Right atrium auricular region (tissue), 2 donors: ENCODE data around the gene ATG5. TPM values are rescaled to one million over a fixed set of nuclear protein-coding genes. Genes with fewer than 3 reads are reported as not detected.
"Not testable (repeated sequence)": the region's sequence is repeated elsewhere in the genome, so short reads cannot be mapped to it uniquely, and the experiment has no call there.

ENCODE experiments used
- DNase-seq: peaks from one replicate; pipeline ENCODE4 v3.0.0-alpha.2; 2019; ENCODE audit warnings: low spot score
- H3K27ac ChIP-seq, 2 donors: fragments of 200-600 bp; sonication (generic); 1 replicate in 1 of 2; 2 replicates in 1 of 2; pipeline ENCODE4 v1.5.1; 2016 to 2019
- H3K27me3 ChIP-seq, 2 donors: fragments of 200-600 bp; sonication (generic); one replicate each; pipeline versions ENCODE4 v1.5.1 to v1.6.0; 2017 to 2019
- H3K36me3 ChIP-seq: fragments of 200-600 bp; sonication (generic); one replicate; pipeline ENCODE4 v1.5.1; 2016
- H3K4me1 ChIP-seq, 2 donors: fragments of 200-600 bp; sonication (generic); one replicate each; pipeline versions ENCODE4 v1.5.1 to v1.6.0; 2017 to 2019
- H3K4me3 ChIP-seq, 2 donors: fragments of 200-600 bp; sonication (generic); 1 replicate in 1 of 2; 2 replicates in 1 of 2; pipeline ENCODE4 v1.5.1; 2017 to 2019; ENCODE audit warnings: mild to moderate bottlenecking in 1 of 2, moderate library complexity in 1 of 2
- H3K9me3 ChIP-seq, 2 donors: fragments of 200-600 bp; sonication (generic); one replicate each; pipeline ENCODE4 v1.5.1; 2019
- total RNA-seq, 2 donors: library from RNA; depleted of rRNA; stranded (reverse); fragments of >200 nt; gene quantifications; one replicate each; pipeline ENCODE4 v1.1.0, GENCODE V29; 2016
- TF ChIP-seq, protein P1 (sequence below), 2 donors: fragments of 200-600 bp; sonication (generic); IDR thresholded peaks; one replicate each; pipeline ENCODE4 v1.5.1; 2019; ENCODE audit warnings: antibody characterized with exemption in 2 of 2

Gene ATG5
- total RNA-seq, 2 donors from 2014 or later, result 11.0 to 18.0 TPM

DNA sequence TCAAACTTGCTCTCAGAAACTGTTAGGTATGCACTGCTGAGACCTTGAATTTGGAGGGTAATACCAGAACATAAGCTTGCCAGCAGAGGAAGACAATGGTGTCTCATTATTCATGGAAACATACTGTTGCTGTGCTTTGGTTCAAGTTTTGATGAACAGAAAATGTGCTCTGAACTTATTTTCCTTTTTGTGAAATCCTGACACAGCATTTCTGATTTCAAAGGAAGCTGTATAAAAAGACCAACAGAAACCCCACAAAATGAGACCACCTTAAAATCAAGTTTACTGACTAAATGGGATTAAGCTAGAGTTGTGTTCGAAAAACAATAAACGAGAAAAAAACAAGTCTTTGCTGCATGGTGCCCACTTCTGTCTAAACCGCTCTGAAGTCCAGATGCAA lies 169.1 kb downstream of the ATG5 start:
- Histone ChIP-seq H3K4me3 (no peak overlapping the region), H3K9me3 (no peaks in the 10 kb centered on the region), H3K27me3 (no peaks in the 10 kb centered on the region), H3K27ac (no peak overlapping the region), H3K4me1 (no peaks in the 10 kb centered on the region), H3K36me3 (no peaks in the 10 kb centered on the region)
- TF ChIP-seq, protein P1, sequence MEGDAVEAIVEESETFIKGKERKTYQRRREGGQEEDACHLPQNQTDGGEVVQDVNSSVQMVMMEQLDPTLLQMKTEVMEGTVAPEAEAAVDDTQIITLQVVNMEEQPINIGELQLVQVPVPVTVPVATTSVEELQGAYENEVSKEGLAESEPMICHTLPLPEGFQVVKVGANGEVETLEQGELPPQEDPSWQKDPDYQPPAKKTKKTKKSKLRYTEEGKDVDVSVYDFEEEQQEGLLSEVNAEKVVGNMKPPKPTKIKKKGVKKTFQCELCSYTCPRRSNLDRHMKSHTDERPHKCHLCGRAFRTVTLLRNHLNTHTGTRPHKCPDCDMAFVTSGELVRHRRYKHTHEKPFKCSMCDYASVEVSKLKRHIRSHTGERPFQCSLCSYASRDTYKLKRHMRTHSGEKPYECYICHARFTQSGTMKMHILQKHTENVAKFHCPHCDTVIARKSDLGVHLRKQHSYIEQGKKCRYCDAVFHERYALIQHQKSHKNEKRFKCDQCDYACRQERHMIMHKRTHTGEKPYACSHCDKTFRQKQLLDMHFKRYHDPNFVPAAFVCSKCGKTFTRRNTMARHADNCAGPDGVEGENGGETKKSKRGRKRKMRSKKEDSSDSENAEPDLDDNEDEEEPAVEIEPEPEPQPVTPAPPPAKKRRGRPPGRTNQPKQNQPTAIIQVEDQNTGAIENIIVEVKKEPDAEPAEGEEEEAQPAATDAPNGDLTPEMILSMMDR (IDR thresholded peaks at IDR 0.05), result no peak
- no peak for DNase-seq

DNA sequence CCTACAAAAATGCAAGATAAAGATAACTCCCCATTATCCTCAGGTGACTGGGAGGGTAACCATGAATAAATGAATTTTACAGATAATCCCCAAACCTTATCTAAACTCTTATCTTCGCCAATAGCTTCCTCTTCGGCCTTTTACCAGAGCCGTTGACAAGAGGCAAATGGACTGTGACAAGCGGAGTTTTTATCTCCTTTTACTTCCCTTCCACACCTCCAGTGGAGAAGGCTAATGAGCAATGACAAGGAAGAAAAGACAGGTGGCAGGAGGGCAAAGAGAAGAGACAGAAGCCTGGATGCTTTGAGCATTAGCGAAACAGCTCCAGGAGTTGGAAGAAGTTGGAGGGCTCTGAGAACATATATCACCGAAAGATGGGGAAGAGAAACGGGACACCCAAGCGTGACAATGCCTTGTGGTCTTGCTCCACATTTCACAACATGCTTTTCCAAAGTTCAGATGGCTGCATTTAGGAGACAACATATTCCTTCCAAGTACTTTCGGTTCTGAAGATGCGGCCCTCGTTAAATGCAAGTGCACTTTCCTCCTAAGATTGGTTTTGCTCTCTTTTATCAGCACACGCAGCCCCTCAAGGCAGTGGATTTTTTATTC lies 170.2 kb downstream of the ATG5 start:
- no peak overlapping the region for H3K4me3 ChIP-seq
- H3K27me3 ChIP-seq, result no peaks in the 10 kb centered on the region
- no peak for DNase-seq
- TF ChIP-seq, protein P1 (IDR thresholded peaks at IDR 0.05), result no peak
- no peaks in the 10 kb centered on the region for H3K36me3 ChIP-seq
- H3K9me3 ChIP-seq, result no peaks in the 10 kb centered on the region
- H3K27ac ChIP-seq, result no peak overlapping the region
- H3K4me1 ChIP-seq, result no peaks in the 10 kb centered on the region

DNA sequence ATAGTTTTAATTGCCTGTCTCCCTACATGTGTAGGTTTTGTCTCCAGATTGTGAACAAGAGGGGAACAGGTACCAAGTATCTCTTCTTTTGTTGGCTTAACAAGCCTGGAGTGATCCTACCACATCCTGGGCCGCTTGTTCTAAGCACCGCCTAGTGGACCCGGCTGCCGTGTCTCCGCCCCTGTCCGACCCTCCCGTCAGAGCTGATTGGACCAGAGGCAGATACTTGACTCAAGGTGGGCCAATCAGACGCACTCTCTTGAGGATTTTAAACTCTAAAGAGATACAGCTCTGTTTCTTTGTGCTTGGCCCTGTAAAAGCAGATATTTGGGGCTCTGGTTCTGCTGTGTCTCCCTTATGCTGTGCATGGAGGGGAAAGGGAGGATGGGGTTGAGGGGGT lies 171.2 kb downstream of the ATG5 start:
- H3K27me3 ChIP-seq, result no peaks in the 10 kb centered on the region
- H3K36me3 ChIP-seq, result no peaks in the 10 kb centered on the region
- TF ChIP-seq, protein P1 (IDR thresholded peaks at IDR 0.05), result no peak
- H3K4me3 ChIP-seq, result no peak overlapping the region
- no peaks in the 10 kb centered on the region for H3K4me1 ChIP-seq
- DNase-seq, result no peak
- no peaks in the 10 kb centered on the region for H3K9me3 ChIP-seq
- no peak overlapping the region for H3K27ac ChIP-seq

DNA sequence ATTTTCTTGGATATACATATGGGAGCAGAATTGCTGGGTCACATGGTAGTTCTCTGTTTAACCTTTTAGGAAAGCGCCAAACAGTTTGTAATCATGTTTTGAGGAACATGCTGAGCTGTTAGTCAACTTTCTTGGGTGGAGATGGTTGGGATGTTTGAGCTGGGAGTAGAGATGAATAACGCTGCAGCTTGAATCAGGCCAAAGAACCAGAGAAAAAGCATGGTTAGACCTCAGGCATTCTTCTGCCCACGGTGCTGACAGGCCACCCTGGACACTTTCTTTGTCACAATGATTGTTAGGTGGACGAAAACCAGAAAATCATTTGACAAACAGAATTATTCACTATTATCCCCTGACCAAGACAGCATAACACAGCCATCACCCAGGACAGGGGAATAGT lies 172.6 kb downstream of the ATG5 start:
- TF ChIP-seq, protein P1 (IDR thresholded peaks at IDR 0.05), result no peak
- H3K27me3 ChIP-seq, result no peaks in the 10 kb centered on the region
- H3K4me3 ChIP-seq, result no peak overlapping the region
- no peaks in the 10 kb centered on the region for H3K4me1 ChIP-seq
- H3K9me3 ChIP-seq, result no peaks in the 10 kb centered on the region
- no peak overlapping the region for H3K27ac ChIP-seq
- no peak for DNase-seq
- H3K36me3 ChIP-seq, result no peaks in the 10 kb centered on the region

DNA sequence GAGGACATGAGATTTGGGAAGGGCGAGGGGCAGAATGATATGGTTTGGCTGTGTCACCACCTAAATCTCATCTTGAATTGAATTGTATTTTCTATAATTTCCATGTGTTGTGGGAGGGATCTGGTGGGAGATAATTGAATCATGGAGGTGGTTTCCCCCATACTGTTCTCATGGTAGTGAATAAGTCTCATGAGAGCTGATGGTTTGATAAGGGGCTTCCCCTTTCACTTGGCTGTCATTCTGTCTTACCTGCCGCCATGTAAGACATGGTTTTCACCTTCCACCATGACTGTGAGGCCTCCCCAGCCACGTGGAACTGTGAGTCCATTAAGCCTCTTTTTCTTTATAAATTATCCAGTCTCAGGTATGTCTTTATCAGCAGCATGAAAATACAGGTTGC lies 173.1 kb downstream of the ATG5 start:
- not testable (repeated sequence) for H3K36me3 ChIP-seq, H3K27ac ChIP-seq, H3K4me3 ChIP-seq, H3K4me1 ChIP-seq, H3K27me3 ChIP-seq, DNase-seq, H3K9me3 ChIP-seq

DNA sequence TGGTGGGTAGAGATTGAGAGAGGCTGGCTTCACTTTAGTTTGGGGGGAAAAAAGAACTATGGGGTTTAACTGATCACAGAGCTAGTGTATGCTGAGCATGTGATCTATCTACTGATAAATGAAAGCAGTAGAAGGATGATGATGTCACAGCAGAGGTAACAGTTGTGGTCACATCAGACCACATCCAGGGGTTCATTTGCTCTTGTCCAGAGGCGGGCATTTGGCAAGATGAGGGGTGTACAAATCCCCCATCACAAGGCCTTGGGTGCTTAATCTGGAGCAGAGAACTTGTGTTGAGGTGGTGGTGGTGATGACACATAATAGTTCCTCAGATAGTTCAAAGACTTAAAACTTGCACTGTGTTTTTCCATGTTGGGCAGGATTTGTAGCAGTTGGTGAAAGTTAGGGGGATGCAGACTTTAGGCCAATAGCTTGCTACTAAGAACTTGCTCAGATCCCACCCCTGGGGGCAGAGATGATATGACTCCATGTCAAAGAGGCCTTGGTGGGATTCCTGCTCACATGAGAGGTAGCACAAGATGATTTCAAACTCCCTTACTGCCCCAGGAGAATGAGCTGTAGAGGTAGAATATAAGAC lies 176.0 kb downstream of the ATG5 start:
- no peaks in the 10 kb centered on the region for H3K36me3 ChIP-seq
- H3K27me3 ChIP-seq, result no peaks in the 10 kb centered on the region
- no peaks in the 10 kb centered on the region for H3K4me1 ChIP-seq
- TF ChIP-seq, protein P1 (IDR thresholded peaks at IDR 0.05), result no peak
- no peak for DNase-seq
- H3K4me3 ChIP-seq, result no peak overlapping the region
- no peak overlapping the region for H3K27ac ChIP-seq
- no peaks in the 10 kb centered on the region for H3K9me3 ChIP-seq
